HCT116 (cell line): ENCODE results near the gene SHOC2. TPM values are rescaled to one million over a fixed set of nuclear protein-coding genes. Genes with fewer than 3 reads are reported as not detected.

ENCODE experiments used
- ATAC-seq: fragments of 200-7000 bp; cut with Tn5 transposase; 2 replicates; pipeline ENCODE4 v1.9.1; 2020; ENCODE audit warnings: mild to moderate bottlenecking, moderate library complexity
- BruUV-seq: library from RNA; stranded (reverse); fragments of 400-500 nt; replicated peaks from 2 replicates; lab custom pipeline; 2021; lab: Mats Ljungman, UMichigan
- CTCF ChIA-PET: fragments of 300-600 bp; sonication (Branson Sonifier 250); formaldehyde crosslinking; loops from one replicate; lab custom pipeline; 2021; ENCODE audit warnings: antibody characterized with exemption; lab: Charles Lee
- POLR2A ChIA-PET: fragments of 300-600, 350-600 bp; sonication (Branson Sonifier 250); formaldehyde crosslinking; loops from one replicate; lab custom pipeline; 2021; ENCODE audit warnings: antibody characterized with exemption; lab: Charles Lee
- RAD21 ChIA-PET, 2 experiments: fragments of 300-600 bp; sonication (Branson Sonifier 250); formaldehyde crosslinking; loops; one replicate each; lab custom pipeline; 2023; ENCODE audit warnings: low total read pairs in 2 of 2; ENCODE audit not compliant: uncharacterized antibody in 2 of 2, unreplicated experiment in 2 of 2, low non-redundant PET in 1 of 2; lab: Charles Lee
- DNase-seq: peaks from one replicate; pipeline ENCODE4 v3.0.0-alpha.2; 2010; ENCODE audit warnings: low read depth, low spot score
- H2AFZ ChIP-seq: fragments of 200-600 bp; shearing (Covaris generic), sonication (generic); 2 replicates; pipeline ENCODE4 v1.6.1; 2017; ENCODE audit warnings: low read depth, mixed run types, mixed read lengths, antibody characterized with exemption, low read length; ENCODE audit not compliant: poor library complexity, severe bottlenecking
- H3K27ac ChIP-seq: 2 replicates; pipeline ENCODE4 v1.5.1; 2012; ENCODE audit warnings: low read depth, low read length
- H3K27me3 ChIP-seq: fragments of 200-600 bp; sonication (generic); 2 replicates; pipeline ENCODE4 v1.6.1; 2016; ENCODE audit warnings: mixed run types, low read length, mixed read lengths; ENCODE audit not compliant: insufficient read depth
- H3K36me3 ChIP-seq, 2 experiments: fragments of 200-500 bp in 1 of 2; fragments of 200-600 bp in 1 of 2; sonication (Bioruptor generic) in 1 of 2; sonication (generic) in 1 of 2; 2 replicates each; pipeline versions ENCODE4 v1.5.1 to v1.6.1; 2014 to 2016; ENCODE audit warnings: low read length in 2 of 2, inconsistent platforms in 1 of 2, mixed read lengths in 1 of 2, mixed run types in 1 of 2; ENCODE audit not compliant: insufficient read depth in 2 of 2, control insufficient read depth in 1 of 2
- H3K4me1 ChIP-seq, 2 experiments: fragments of 200-600 bp in 1 of 2; sonication (generic) in 1 of 2; 2 replicates each; pipeline versions ENCODE4 v1.5.1 to v1.6.1; 2012 to 2017; ENCODE audit warnings: low read length in 2 of 2, inconsistent platforms in 1 of 2, mild to moderate bottlenecking in 1 of 2, mixed read lengths in 1 of 2, mixed run types in 1 of 2, moderate library complexity in 1 of 2; ENCODE audit not compliant: insufficient read depth in 2 of 2, control insufficient read depth in 1 of 2
- H3K4me2 ChIP-seq: fragments of 200-600 bp; sonication (generic); 2 replicates; pipeline ENCODE4 v1.6.1; 2017; ENCODE audit warnings: mixed run types, low read length, mixed read lengths
- H3K4me3 ChIP-seq, 2 experiments: fragments of 200-600 bp in 1 of 2; sonication (generic) in 1 of 2; replicated peaks in 1 of 2; 2 replicates each; pipeline ENCODE4 v1.5.1; 2011 to 2016; ENCODE audit warnings: low read length in 2 of 2, control low read depth in 1 of 2, low read depth in 1 of 2, mild to moderate bottlenecking in 1 of 2, mixed read lengths in 1 of 2, mixed run types in 1 of 2
- H3K79me2 ChIP-seq: fragments of 200-600 bp; sonication (generic); 2 replicates; pipeline ENCODE4 v1.6.1; 2017; ENCODE audit warnings: mild to moderate bottlenecking, mixed run types, low read length, moderate library complexity, mixed read lengths; ENCODE audit not compliant: insufficient read depth
- H3K9ac ChIP-seq: fragments of 200-600 bp; sonication (generic); 2 replicates; pipeline ENCODE4 v1.6.1; 2016; ENCODE audit warnings: low read length, mixed read lengths
- H3K9me2 ChIP-seq: fragments of 200-600 bp; sonication (generic), shearing (Covaris generic); 2 replicates; pipeline ENCODE4 v1.6.1; 2017; ENCODE audit warnings: mixed run types, mild to moderate bottlenecking, moderate library complexity; ENCODE audit not compliant: insufficient read depth
- H3K9me3 ChIP-seq, 2 experiments: fragments of 200-500 bp in 1 of 2; fragments of 200-600 bp in 1 of 2; sonication (Bioruptor generic) in 1 of 2; sonication (generic) in 1 of 2; 2 replicates each; pipeline ENCODE4 v1.6.1; 2014 to 2017; ENCODE audit warnings: low read length in 2 of 2, mixed read lengths in 2 of 2, inconsistent platforms in 1 of 2, low read depth in 1 of 2, mild to moderate bottlenecking in 1 of 2, mixed run types in 1 of 2, moderate library complexity in 1 of 2; ENCODE audit not compliant: control insufficient read depth in 1 of 2, insufficient read depth in 1 of 2
- H4K20me1 ChIP-seq: fragments of 200-600 bp; sonication (generic), shearing (Covaris generic); 2 replicates; pipeline ENCODE4 v1.6.1; 2017; ENCODE audit warnings: mixed run types, mild to moderate bottlenecking, moderate library complexity; ENCODE audit not compliant: insufficient read depth
- CBX3 ChIP-seq: IDR thresholded peaks from 2 replicates; pipeline ENCODE4 v1.6.1; 2012; ENCODE audit warnings: low read depth
- EGR1 ChIP-seq: IDR thresholded peaks from 2 replicates; pipeline ENCODE4 v1.6.1; 2012; ENCODE audit warnings: low read depth
- ELF1 ChIP-seq: IDR thresholded peaks from 2 replicates; pipeline ENCODE4 v1.6.1; 2012; ENCODE audit warnings: low read depth, borderline replicate concordance
- FOSL1 ChIP-seq: IDR thresholded peaks from 2 replicates; pipeline ENCODE4 v1.6.1; 2012; ENCODE audit warnings: low read depth
- POLR2A ChIP-seq: IDR thresholded peaks from 2 replicates; pipeline ENCODE4 v1.7.0; 2011; ENCODE audit warnings: borderline replicate concordance; ENCODE audit not compliant: insufficient read depth, insufficient read length; ENCODE audit errors: extremely low read depth
- RAD21 ChIP-seq: IDR thresholded peaks from 2 replicates; pipeline ENCODE4 v1.6.1; 2012; ENCODE audit warnings: low read depth, mild to moderate bottlenecking
- SP1 ChIP-seq: IDR thresholded peaks from 2 replicates; pipeline ENCODE4 v1.6.1; 2012; ENCODE audit warnings: low read depth
- ZFX ChIP-seq: fragments of 450-650 bp; IDR thresholded peaks from 2 replicates; pipeline ENCODE4 v1.6.1; 2017
- ZNF274 ChIP-seq: fragments of 200-500 bp; sonication (Bioruptor generic); IDR thresholded peaks from 2 replicates; pipeline ENCODE4 v1.6.1; 2014; ENCODE audit warnings: mild to moderate bottlenecking, low read depth, low read length, inconsistent platforms
- intact Hi-C: fragments of 100-400 bp; cut with micrococcal nuclease; formaldehyde crosslinking; loops from 2 replicates; pipeline ENCODE4 v1.10.0; 2022
- total RNA-seq: library from RNA; stranded (reverse); gene quantifications from one replicate; pipeline ENCODE4 v1.2.1, GENCODE V29; 2021; ENCODE audit not compliant: unreplicated experiment
- TF ChIP-seq, protein P1 (sequence below): IDR thresholded peaks from 2 replicates; pipeline ENCODE4 v1.6.1; 2011; ENCODE audit warnings: mild to moderate bottlenecking, low read length, moderate library complexity; ENCODE audit not compliant: insufficient replicate concordance; ENCODE audit errors: extremely low read depth

Gene SHOC2
- total RNA-seq, 1 experiment from 2014 or later, result 39.5 TPM

DNA sequence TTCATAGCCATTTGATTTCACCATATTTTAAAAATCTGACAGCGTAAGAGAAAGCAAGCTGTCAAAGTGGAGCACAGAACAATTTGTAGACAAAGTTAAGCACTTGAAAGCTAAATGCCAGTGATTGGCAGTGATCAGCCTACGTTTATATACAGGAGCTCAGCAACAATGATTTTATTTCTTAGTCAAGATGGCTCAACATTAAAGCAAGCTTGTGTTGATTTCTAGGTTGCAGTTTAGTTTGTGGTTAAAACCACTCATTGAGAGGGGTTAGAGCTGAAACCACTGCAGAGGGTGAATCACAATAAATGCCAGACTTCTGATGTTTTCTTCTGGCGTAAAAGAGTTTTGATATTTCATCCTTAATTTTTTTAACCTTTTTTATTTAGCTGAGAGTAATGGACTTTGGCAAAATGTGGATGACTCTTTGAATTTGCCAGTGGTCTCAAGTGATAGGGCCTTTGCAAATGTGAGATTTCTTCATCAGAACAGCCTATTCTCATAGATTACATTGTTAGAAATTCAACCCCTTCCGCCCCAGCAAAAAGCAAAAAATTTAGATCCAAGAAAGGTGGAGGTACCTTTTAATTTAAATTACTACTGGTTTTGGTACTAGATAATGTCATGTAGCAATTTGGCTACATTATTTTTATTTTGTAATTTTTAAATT lies 73.8 kb downstream of the SHOC2 start (continued):
- TF ChIP-seq, protein P1, sequence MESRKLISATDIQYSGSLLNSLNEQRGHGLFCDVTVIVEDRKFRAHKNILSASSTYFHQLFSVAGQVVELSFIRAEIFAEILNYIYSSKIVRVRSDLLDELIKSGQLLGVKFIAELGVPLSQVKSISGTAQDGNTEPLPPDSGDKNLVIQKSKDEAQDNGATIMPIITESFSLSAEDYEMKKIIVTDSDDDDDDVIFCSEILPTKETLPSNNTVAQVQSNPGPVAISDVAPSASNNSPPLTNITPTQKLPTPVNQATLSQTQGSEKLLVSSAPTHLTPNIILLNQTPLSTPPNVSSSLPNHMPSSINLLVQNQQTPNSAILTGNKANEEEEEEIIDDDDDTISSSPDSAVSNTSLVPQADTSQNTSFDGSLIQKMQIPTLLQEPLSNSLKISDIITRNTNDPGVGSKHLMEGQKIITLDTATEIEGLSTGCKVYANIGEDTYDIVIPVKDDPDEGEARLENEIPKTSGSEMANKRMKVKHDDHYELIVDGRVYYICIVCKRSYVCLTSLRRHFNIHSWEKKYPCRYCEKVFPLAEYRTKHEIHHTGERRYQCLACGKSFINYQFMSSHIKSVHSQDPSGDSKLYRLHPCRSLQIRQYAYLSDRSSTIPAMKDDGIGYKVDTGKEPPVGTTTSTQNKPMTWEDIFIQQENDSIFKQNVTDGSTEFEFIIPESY, result no peak
- TF ChIP-seq ELF1, result no peak

DNA sequence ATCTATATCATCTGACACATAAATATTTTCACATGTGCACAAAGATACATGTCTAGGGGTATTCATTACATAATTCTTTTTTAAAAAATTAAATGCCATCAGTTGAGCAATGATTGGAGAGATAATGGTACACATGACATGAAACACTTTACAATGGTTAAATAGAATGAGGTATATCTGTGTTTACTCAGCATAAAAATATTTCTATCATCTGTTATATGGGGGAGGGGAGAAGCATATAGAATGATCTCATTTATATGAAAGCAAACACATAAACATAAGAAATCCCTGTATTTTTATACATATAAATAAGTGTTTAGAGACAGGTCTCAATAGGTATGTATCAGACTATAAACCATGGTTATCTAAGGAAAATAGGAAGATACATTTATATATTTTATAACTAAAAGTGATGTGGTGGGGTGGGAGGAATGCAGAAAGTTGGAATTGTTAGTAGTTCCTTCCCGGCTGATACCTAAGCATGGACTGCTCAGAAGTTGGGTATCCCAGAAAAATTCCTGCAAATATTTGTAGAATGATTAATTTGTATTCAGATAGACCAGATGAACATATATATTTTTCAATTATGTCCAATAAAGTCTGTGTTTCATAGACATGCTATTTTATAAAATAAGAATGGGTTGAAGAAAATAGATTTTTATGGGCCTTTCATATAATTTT lies 75.1 kb downstream of the SHOC2 start:
- Histone ChIP-seq H4K20me1 (peaks cover 3% of the 10 kb centered on the region; the same call in 1 of the 2 replicates), H3K4me3 (no peak overlapping the region), H3K36me3 (no peaks in the 10 kb centered on the region), H3K27me3 (no peaks in the 10 kb centered on the region), H3K9ac (no peak overlapping the region), H3K27ac (no peak overlapping the region), H3K9me3 (no peaks in the 10 kb centered on the region), H3K4me1 (no peaks in the 10 kb centered on the region), H2AFZ (no peak overlapping the region), H3K4me2 (no peak overlapping the region), H3K9me2 (no peaks in the 10 kb centered on the region), H3K79me2 (no peaks in the 10 kb centered on the region; the same call in 1 of the 2 replicates)
- ATAC-seq (no peak), DNase-seq (no peak)
- RAD21 ChIA-PET, result no interaction called here
- CTCF ChIA-PET, result no interaction called here
- POLR2A ChIA-PET, result no interaction called here
- no peak for TF ChIP-seq ZFX
- TF ChIP-seq CBX3, result no peak
- no peak for TF ChIP-seq FOSL1
- no peak for TF ChIP-seq SP1
- no peak for TF ChIP-seq ZNF274
- no peak for TF ChIP-seq RAD21
- no peak for TF ChIP-seq POLR2A
- no peak for TF ChIP-seq EGR1
- BruUV-seq, result no TSS peak
- intact Hi-C loops, result no loop called here
